ENCODE data around the gene RAB33A.

Gene RAB33A

DNA sequence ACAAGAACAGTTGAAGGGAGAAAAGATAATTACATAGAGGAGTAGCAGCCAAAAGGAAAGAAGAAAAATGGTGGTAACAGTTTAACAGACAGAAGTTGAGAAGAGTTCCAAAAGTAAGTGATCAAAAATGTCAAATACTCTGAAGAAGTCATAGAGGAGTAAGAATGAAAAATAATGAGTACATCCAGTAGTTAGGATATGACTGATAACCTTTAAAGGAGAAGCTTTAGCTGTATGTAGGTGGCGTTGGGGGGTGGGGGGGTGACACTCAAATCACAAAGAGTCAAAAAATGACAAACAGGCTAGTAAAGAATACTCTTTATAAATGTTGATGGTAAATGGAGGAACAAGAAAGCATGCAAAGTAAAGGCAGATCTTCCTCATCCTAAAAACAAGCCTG, 40.6 kb downstream of the RAB33A start:
- H4K20me1 ChIP-seq (ENCODE audit: insufficient read depth, low read length): no peaks in the 10 kb centered on the region
- H3K4me3 ChIP-seq (ENCODE audit: low read length): peak overlapping the region; percentile 37; the same call in 1 of the 2 replicates
- peaks cover 29% of the 10 kb centered on the region for H3K36me3 ChIP-seq (replicated peaks; ENCODE audit: low read depth, low read length)
- peak overlapping the region; percentile 72 for H3K27ac ChIP-seq (ENCODE audit: low read length)
- no peaks in the 10 kb centered on the region for H3K27me3 ChIP-seq (ENCODE audit: low read depth, low read length)
- H3K4me2 ChIP-seq (ENCODE audit: low read length): peak overlapping the region; percentile 55
- TF ChIP-seq, protein P1, sequence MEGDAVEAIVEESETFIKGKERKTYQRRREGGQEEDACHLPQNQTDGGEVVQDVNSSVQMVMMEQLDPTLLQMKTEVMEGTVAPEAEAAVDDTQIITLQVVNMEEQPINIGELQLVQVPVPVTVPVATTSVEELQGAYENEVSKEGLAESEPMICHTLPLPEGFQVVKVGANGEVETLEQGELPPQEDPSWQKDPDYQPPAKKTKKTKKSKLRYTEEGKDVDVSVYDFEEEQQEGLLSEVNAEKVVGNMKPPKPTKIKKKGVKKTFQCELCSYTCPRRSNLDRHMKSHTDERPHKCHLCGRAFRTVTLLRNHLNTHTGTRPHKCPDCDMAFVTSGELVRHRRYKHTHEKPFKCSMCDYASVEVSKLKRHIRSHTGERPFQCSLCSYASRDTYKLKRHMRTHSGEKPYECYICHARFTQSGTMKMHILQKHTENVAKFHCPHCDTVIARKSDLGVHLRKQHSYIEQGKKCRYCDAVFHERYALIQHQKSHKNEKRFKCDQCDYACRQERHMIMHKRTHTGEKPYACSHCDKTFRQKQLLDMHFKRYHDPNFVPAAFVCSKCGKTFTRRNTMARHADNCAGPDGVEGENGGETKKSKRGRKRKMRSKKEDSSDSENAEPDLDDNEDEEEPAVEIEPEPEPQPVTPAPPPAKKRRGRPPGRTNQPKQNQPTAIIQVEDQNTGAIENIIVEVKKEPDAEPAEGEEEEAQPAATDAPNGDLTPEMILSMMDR (IDR thresholded peaks at IDR 0.05; ENCODE audit: low read depth, low read length): no peak
- TF ChIP-seq EZH2phosphoT487 (IDR thresholded peaks at IDR 0.05; ENCODE audit: low read depth): no peak
- no peaks in the 10 kb centered on the region for H3K79me2 ChIP-seq (ENCODE audit: low read length)
- no peaks in the 10 kb centered on the region for H3K9me3 ChIP-seq (ENCODE audit: insufficient read depth, low read length)
- H2AFZ ChIP-seq (ENCODE audit: low read depth, low read length): no peak overlapping the region
- peaks cover 24% of the 10 kb centered on the region for H3K4me1 ChIP-seq (ENCODE audit: low read length)
- H3K9ac ChIP-seq (ENCODE audit: low read length): no peak overlapping the region

DNA sequence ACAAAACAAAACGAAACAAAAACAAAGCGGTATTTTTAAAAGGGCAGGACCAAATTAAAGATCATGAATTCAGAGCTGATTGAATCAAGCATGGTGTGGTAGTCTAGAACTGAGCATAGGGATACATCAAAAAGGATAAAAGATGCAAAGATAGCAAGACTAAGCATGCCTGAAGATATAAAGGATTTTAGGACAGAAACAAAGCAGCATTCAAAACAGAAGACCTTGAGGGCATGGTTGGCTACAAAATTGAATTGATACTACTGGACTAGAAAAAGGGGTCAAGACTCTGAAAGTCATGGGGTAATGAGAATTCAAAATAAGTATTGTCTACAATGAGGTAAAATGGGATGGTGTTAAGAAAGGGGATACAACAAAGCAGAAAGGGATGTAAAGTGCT, 41.6 kb downstream of the RAB33A start:
- H3K4me1 ChIP-seq (ENCODE audit: low read length): peaks cover 24% of the 10 kb centered on the region
- H3K27ac ChIP-seq (ENCODE audit: low read length): no peak overlapping the region
- TF ChIP-seq EZH2phosphoT487 (IDR thresholded peaks at IDR 0.05; ENCODE audit: low read depth): no peak
- TF ChIP-seq, protein P1 (IDR thresholded peaks at IDR 0.05; ENCODE audit: low read depth, low read length): no peak
- no peaks in the 10 kb centered on the region for H3K9me3 ChIP-seq (ENCODE audit: insufficient read depth, low read length)
- no peak overlapping the region for H2AFZ ChIP-seq (ENCODE audit: low read depth, low read length)
- no peak overlapping the region for H3K4me3 ChIP-seq (ENCODE audit: low read length)
- no peak overlapping the region for H3K9ac ChIP-seq (ENCODE audit: low read length)
- H3K27me3 ChIP-seq (ENCODE audit: low read depth, low read length): no peaks in the 10 kb centered on the region
- no peaks in the 10 kb centered on the region for H4K20me1 ChIP-seq (ENCODE audit: insufficient read depth, low read length)
- peaks cover 30% of the 10 kb centered on the region for H3K36me3 ChIP-seq (replicated peaks; ENCODE audit: low read depth, low read length)
- no peak overlapping the region for H3K4me2 ChIP-seq (ENCODE audit: low read length)
- no peaks in the 10 kb centered on the region for H3K79me2 ChIP-seq (ENCODE audit: low read length)

DNA sequence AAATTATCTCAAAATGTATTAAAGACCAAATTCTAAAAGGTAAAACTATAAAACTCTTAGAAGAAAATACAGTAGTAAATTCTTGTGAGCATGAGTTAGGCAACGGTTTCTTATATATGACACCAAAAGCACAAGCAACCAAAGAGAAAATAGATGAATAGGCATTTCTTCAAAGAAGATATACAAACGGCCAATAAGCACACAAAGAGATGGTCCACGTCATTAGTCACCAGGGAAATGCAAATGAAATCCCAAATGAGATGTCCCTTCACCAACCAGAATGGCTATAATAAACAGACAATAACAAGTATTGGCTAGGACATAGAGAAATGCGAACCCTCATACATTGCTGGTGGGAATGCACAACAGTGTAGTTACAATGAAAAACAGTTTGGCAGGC, 44.6 kb downstream of the RAB33A start:
- no peaks in the 10 kb centered on the region for H4K20me1 ChIP-seq (ENCODE audit: insufficient read depth, low read length)
- H3K36me3 ChIP-seq (replicated peaks; ENCODE audit: low read depth, low read length): peaks cover 19% of the 10 kb centered on the region
- TF ChIP-seq EZH2phosphoT487 (IDR thresholded peaks at IDR 0.05; ENCODE audit: low read depth): no peak
- TF ChIP-seq, protein P1 (IDR thresholded peaks at IDR 0.05; ENCODE audit: low read depth, low read length): no peak
- H3K79me2 ChIP-seq (ENCODE audit: low read length): no peaks in the 10 kb centered on the region
- H3K27ac ChIP-seq (ENCODE audit: low read length): no peak overlapping the region
- no peaks in the 10 kb centered on the region for H3K9me3 ChIP-seq (ENCODE audit: insufficient read depth, low read length)
- H3K4me3 ChIP-seq (ENCODE audit: low read length): no peak overlapping the region
- H3K4me1 ChIP-seq (ENCODE audit: low read length): peaks cover 16% of the 10 kb centered on the region
- no peaks in the 10 kb centered on the region for H3K27me3 ChIP-seq (ENCODE audit: low read depth, low read length)
- H2AFZ ChIP-seq (ENCODE audit: low read depth, low read length): no peak overlapping the region
- no peak overlapping the region for H3K4me2 ChIP-seq (ENCODE audit: low read length)
- H3K9ac ChIP-seq (ENCODE audit: low read length): no peak overlapping the region

- Histone ChIP-seq H3K27me3 (ENCODE audit: low read depth, low read length) (no peaks in the 10 kb centered on the region), H4K20me1 (ENCODE audit: insufficient read depth, low read length) (no peaks in the 10 kb centered on the region), H3K9ac (ENCODE audit: low read length) (no peak overlapping the region), H3K4me3 (ENCODE audit: low read length) (no peak overlapping the region), H3K9me3 (ENCODE audit: insufficient read depth, low read length) (no peaks in the 10 kb centered on the region), H3K4me2 (ENCODE audit: low read length) (no peak overlapping the region), H3K36me3 (replicated peaks; ENCODE audit: low read depth, low read length) (peaks cover 33% of the 10 kb centered on the region), H3K79me2 (ENCODE audit: low read length) (no peaks in the 10 kb centered on the region), H3K4me1 (ENCODE audit: low read length) (no peaks in the 10 kb centered on the region), H3K27ac (ENCODE audit: low read length) (no peak overlapping the region), H2AFZ (ENCODE audit: low read depth, low read length) (no peak overlapping the region)
- no peak for TF ChIP-seq EZH2phosphoT487 (IDR thresholded peaks at IDR 0.05; ENCODE audit: low read depth)
- TF ChIP-seq, protein P1 (IDR thresholded peaks at IDR 0.05; ENCODE audit: low read depth, low read length): no peak
Observed at GRCh38 chrX:130224810-130225209, 53.0 kb downstream of the RAB33A start.

Measured in OCI-LY3 (cell line).